GM12892 (cell line): ENCODE measurements around the gene OR1E1.
"Not testable (repeated sequence)": the region's sequence is repeated elsewhere in the genome, so short reads cannot be mapped to it uniquely, and the experiment has no call there.

ENCODE experiments used
- POLR2A ChIP-seq: IDR thresholded peaks from 2 replicates; pipeline ENCODE4 v1.6.1; 2011; ENCODE audit warnings: low read depth, low read length, control low read depth
- POLR2AphosphoS5 ChIP-seq: IDR thresholded peaks from 2 replicates; pipeline ENCODE4 v1.6.1; 2011; ENCODE audit warnings: low read depth, low read length, control low read depth
- TAF1 ChIP-seq: IDR thresholded peaks from 2 replicates; pipeline ENCODE4 v1.6.1; 2011; ENCODE audit warnings: low read depth, mild to moderate bottlenecking, control low read depth, low read length, borderline replicate concordance

GRCh38 chr17:3397801-3398200, 409 bp downstream of the OR1E1 start:
- not testable (repeated sequence) for TF ChIP-seq POLR2A, POLR2AphosphoS5, TAF1
